DMS114 treated with DMSO at 0.1 percent for 48 hours (cell line): ENCODE data around the gene ZNF599.

Source experiments
- DNase-seq: peaks from one replicate; lab custom pipeline; 2025; ENCODE audit not compliant: unreplicated experiment; lab: John Stamatoyannopoulos, UW

The ZNF599 gene

DNA sequence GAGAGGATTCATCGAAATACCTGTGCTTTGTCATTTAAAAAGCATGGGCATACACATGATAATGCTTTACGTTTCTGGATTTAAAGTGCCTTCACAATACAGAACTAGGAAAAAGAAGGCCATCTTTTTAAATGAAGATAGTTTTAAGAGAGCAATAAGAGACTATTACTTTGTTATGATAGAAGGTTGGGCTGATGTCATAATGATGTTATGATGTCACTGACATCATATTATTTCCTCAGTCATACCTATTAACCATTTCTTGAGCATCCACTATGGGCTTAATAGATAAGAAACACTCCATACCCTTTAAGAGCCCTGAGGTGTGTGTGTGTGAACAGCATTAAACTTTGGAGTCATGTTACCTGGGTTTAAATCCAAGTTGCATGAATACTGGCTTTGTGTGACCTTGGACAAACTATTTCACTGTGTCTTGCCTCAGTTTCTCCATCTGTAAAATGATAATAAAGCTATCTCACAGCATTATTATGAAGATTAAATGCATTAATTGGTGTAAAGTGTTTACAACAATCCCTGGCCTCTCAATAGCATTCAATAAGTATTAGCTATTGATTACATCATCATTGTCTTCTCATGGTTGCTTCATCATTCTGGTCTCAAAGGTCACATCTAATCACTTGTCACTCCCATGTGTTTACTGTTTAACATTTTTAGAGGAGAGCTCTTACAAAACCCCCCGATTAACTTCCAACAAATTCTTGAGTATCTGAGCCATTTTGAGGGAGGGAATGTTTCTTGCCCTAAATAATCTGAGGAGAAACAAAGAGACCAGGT lies 27.9 kb downstream of the ZNF599 start:
- DNase-seq = no peak

DNA sequence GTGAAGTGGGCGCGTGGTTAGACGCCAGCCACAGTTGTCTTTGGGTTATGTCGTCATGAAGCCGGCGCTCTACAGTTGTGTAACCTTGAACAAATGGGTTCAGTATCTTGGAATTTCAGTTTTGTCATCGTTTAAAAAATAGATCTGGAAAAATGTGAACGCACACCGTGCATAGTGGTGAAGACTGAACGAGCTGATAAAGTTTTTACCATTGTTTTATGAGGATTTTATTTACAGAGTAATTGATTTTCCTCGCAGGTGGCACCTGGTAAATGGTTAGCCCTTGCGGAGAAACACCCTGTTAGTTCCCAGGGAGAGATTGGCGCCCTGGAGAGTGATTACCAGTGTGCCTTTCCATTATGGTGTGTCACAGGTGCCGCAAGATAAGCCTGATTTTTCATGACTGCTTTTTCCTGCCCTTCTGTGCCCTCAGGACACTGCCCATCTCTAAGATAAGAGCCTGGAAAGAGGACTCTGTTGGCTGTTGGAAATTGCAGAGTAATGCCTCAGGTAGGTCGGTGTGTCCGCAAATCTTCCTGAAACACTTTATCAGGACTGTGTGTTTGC lies 38.4 kb downstream of the ZNF599 start:
- peak; percentile 73 for DNase-seq

DNA sequence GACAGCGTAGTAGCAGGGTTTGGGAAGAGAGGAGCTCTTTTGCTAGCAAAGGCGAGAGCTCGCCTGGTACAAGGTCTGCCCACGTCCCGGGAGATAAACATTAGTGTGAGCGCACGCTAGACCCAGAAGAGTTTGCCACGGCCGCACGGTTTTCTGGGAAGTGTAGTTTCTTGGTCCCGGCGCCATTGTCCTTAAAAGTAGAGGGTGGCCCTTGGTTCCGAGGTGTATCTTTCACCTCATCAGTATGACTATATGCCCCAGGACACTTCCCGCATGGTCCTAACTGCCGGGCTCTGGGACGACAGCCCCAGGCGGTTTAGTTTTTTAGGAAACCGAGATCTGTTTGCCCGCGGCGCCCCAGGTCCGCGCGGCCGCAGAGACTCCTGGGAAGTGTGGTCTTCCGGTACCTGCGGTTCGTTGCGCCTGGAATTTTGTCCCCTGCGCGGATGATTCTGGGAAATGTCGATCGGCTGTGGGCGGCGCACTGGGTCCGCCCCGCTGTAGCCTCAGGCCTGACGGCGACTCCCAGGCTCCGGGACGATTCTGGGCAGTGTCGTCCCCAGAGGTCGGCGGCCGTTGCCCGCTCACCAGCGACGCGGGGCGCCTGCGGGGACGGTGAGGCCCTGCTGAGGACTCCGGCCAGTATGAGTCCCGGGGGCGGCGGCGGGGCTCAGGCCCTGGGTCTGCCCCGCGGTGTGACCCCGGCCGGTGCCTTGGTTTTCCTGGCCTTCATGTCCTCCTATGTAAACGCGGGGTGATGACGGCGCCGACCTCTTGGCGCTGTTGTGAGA lies 39.1 kb downstream of the ZNF599 start, which contains the start of gene ZNF181:
TSS of gene ZNF181 (plus strand) at position 498 of the 791 bp plus-strand sequence. CDS start 795 bp downstream, outside the sequence.
- peak; percentile 90 for DNase-seq

- peak; percentile 86 for DNase-seq
Observed at GRCh38 chr19:34733266-34733745, 39.7 kb downstream of the ZNF599 start.

DNA sequence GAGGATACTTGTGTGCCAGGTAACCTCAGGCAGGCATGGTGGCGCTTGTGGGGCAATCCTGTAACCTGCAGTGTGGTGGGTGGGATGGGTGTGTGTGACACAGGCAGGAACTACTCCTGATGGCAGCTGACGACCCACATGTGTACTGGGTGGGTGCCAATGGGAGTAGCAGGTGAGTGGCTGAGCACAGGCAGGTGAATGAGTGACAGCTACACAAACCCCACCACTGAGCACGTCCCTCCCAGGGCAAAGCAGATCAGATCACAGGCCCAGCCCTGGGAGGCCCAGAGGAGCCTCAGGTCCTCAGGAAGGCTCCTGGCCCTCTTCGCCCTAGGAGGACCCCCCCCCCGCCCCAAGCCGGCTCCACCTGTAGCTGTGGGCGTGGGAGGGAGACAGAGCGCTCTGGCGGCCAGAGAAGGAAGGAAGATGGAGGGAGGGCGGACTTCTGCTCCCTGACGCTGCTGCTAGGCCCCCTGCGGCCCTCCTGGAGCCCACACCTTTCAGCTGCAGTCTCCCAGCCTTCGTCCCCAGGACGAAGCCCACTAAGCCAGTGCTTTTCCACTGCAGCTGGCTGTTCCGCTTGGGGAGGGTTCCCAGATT lies 40.3 kb downstream of the ZNF599 start:
- no peak for DNase-seq

DNA sequence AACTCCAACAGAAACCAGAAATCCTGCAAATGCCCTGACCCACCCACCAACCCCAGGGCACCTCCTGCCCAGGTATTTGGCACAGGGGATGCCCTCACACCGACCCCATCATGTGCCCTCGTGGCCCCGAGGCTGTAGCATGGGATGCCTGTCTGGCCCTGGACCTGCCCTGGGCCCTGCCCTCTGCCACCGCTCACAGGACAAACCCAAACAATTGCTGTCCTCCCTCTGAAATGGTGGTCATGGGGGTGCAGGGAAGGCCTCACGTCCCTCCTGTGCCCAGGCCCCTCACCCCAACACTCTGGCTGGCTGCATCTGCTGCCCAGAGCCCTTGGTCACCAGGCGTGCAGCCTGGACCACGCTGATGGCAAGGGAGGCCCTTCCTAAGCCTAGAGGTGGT lies 41.1 kb downstream of the ZNF599 start:
- no peak for DNase-seq

DNA sequence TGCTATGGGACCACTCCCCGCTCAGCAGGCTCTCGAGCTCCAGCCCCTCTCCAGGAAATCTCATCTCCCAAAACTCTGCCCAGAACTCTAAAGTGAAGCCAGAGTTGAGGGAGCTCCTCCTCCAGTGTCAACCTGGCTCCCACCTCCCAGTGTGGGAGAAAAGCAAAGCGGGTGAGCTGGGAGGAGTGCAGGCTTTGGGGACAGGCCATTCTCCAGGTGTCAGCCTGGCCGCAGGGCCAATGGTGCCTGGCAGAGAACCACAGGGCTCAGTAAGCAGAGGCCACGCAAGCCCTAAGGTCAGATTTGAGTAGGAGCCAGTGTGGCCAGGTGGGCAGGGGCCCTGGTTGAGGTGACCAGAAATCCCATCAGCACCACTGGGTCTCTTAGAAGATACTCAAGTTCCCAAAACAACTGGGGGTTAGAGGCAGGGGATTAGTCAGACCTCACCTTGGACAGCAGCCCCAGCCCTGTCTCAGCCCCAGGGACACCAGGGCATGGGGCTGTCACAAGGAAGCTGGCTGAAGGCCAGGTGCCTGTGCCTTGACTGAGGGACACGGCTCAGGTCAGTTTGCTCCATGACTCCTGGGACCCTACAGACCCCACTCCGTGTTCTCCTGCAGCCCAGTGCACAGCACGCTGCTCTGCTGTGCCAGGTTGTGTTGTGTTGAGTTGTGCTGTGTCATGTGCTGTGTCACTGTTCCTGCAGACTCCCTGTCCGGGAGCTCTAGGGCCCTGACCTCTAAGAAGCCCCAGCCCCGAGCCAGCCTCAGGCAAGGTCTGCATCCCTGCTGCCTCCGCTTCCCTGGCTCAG lies 41.8 kb downstream of the ZNF599 start:
- DNase-seq = no peak

DNA sequence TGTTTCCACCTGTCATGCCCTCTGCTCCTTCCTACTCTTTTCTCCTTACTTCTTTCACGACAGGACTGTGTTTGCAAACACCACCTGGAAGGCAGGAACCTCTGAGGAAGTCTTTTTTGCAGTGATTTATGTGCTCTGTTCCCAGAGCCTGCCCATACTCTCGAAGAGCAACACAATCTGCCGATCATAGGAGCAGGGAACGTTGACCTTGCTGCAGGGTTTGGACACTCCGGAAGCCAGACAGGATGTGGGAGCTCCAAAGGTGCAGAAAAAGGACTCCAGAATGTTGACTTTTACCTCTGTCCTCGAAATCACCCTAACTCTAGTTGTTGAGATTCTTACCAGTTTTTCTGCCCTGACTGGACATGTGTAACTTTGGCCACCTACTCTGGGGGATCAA lies 47.6 kb downstream of the ZNF599 start:
- DNase-seq = no peak

- no peak for DNase-seq
Observed at GRCh38 chr19:34722353-34722752, 50.7 kb downstream of the ZNF599 start.

DNA sequence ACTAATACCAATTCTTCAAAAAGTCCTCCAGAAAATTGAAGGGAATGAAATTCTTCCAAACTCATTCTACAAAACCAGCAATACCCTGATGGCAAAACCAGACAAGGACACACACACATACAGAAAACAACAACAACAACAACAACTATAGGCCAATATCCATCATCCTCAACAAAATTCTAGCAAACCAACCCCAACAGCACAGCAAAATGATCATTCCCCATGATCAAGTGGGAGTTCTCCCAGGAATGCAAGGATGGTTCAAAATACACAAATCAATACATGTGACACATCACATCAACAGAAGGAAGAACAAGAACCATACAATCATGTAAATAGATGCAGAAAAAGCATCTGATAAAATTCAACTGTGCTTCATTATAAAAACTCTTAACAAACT lies 57.7 kb downstream of the ZNF599 start:
- DNase-seq = no peak

GRCh38 chr19:34713262-34713637 lies 59.8 kb downstream of the ZNF599 start:
- DNase-seq = no peak

GRCh38 chr19:34712395-34713261 lies 60.4 kb downstream of the ZNF599 start:
- DNase-seq = peak; percentile 78

DNA sequence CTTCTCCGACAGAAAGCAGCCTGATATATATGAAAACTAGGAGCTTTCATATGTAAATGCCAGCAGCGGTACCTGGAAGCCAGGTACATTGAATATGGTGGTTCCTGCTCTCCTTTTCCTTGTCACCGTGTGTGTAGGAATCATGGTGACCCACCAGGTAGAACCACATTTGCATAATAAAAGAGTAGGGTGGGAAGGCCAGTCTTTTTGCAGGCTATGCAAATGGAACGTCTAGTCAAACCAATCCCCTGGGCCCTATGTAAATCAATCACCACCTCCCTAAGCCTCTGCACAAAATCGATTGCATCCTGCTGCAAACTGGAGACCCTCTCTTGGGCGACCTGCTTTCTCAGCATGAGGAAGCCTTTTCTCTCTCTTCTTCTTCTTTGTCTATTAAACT lies 61.1 kb downstream of the ZNF599 start:
- DNase-seq = no peak
